Breast epithelium (tissue), 3 donors: ENCODE results near the gene RNASE11.

Experiments
- CTCF ChIP-seq, 3 donors: fragments of 450-650 bp; IDR thresholded peaks; one replicate each; pipeline ENCODE4 v1.5.1; 2016 to 2017; ENCODE audit warnings: antibody characterized with exemption in 3 of 3, mild to moderate bottlenecking in 3 of 3, moderate library complexity in 3 of 3
- POLR2A ChIP-seq: fragments of 450-650 bp; IDR thresholded peaks from one replicate; pipeline ENCODE4 v1.6.1; 2016; ENCODE audit warnings: antibody characterized with exemption, mild to moderate bottlenecking, moderate library complexity
- POLR2AphosphoS5 ChIP-seq, 3 donors: sonication (generic); formaldehyde crosslinking; IDR thresholded peaks; one replicate each; pipeline ENCODE4 v1.6.1; 2017; ENCODE audit warnings: antibody characterized with exemption in 3 of 3

GRCh38 chr14:20624495-20625070, 36.8 kb upstream of the RNASE11 start:
- TF ChIP-seq POLR2AphosphoS5 (IDR thresholded peaks at IDR 0.05), result no peak
- TF ChIP-seq CTCF (IDR thresholded peaks at IDR 0.05), result no peak
- no peak for TF ChIP-seq POLR2A
